Skeletal muscle satellite cell (primary cell): Measurements from ENCODE around the gene AGBL3.
A peak's percentile ranks its signal among the peaks of the same experiment; 100 is the strongest.

Experiments used
- H3K27me3 ChIP-seq: 2 replicates; pipeline ENCODE4 v1.7.0; 2013; ENCODE audit warnings: low read length; ENCODE audit not compliant: control insufficient read depth, insufficient read depth
- H3K36me3 ChIP-seq: 2 replicates; pipeline ENCODE4 v1.7.0; 2013; ENCODE audit warnings: mild to moderate bottlenecking, control low read depth, low read length; ENCODE audit not compliant: insufficient read depth
- H3K4me1 ChIP-seq: 2 replicates; pipeline ENCODE4 v1.7.0; 2013; ENCODE audit warnings: low read length; ENCODE audit not compliant: control insufficient read depth, insufficient read depth
- H3K4me2 ChIP-seq: 2 replicates; pipeline ENCODE4 v1.7.0; 2013; ENCODE audit warnings: mild to moderate bottlenecking, low read length
- H3K4me3 ChIP-seq: 2 replicates; pipeline ENCODE4 v1.7.0; 2013; ENCODE audit warnings: low read length
- H3K9ac ChIP-seq: 2 replicates; pipeline ENCODE4 v1.7.0; 2013; ENCODE audit warnings: mild to moderate bottlenecking, low read depth, low read length, moderate library complexity
- H3K9me3 ChIP-seq: replicated peaks from 2 replicates; pipeline ENCODE4 v1.7.0; 2013; ENCODE audit warnings: mild to moderate bottlenecking, control low read depth, low read length

The AGBL3 gene

DNA sequence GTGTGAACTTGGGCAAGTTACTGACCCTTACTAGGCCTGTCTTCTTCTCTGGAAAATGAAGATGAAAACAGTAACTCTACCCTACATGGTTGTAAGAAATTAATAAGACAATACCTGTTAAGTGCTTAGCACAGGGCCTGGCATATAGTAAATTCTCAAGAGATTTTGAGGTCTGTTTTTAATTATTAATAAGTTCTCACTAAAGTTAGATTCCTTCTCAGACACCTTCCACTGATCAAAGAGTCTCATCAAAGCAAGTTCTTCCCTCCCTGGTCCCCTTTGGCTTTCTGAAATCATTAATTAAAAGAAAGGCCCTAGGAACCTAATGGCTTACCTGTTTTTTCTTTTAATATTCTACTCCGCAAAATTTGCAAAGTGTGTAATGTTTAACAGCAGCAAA lies 166.1 kb downstream of the AGBL3 start:
- no peaks in the 10 kb centered on the region for H3K36me3 ChIP-seq
- no peaks in the 10 kb centered on the region for H3K27me3 ChIP-seq
- no peak overlapping the region for H3K4me2 ChIP-seq
- no peak overlapping the region for H3K4me3 ChIP-seq
- H3K9ac ChIP-seq = no peak overlapping the region
- peaks cover 10% of the 10 kb centered on the region for H3K4me1 ChIP-seq
- H3K9me3 ChIP-seq = peaks cover 6% of the 10 kb centered on the region

DNA sequence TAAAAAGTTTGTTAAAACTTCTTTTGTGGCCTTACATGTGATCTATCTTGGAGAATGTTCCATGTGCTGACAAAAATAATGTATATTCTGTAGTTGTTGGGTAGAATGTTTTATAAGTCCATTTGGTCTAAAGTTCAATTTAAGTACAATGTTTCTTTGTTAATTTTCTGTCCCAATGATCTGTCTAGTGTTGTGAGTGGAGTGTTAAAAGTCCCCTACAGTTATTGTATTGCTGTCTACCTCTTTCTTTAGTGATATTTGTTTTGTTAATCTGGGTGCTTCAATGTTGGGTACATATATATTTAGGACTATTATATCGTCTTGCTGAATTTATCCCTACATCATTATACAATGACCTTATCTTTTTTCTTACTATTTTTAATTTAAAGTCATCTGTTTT lies 168.4 kb downstream of the AGBL3 start:
- H3K4me1 ChIP-seq = peaks cover 10% of the 10 kb centered on the region
- H3K27me3 ChIP-seq = no peaks in the 10 kb centered on the region
- no peak overlapping the region for H3K9ac ChIP-seq
- H3K4me2 ChIP-seq = no peak overlapping the region
- no peak overlapping the region for H3K4me3 ChIP-seq
- H3K36me3 ChIP-seq = no peaks in the 10 kb centered on the region
- peaks cover 6% of the 10 kb centered on the region for H3K9me3 ChIP-seq

DNA sequence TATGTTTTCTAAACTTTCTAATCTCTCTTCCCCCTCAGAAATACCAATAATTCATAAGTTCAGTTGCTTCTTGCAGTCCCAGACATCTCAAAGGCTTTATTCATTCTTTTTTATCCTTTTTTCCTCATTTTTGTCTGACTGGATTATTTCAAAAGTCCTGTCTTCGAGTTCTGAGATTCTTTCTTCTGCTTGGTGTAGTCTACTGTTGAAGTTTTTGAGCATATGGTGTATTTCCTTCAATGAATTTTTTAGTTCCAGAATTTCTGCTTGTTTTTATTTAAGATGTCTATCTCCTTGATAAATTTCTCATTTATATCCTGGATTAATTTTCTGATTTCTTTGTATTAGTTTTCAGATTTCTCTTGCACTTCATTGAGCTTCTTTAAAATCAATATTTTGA lies 170.0 kb downstream of the AGBL3 start:
- Histone ChIP-seq H3K36me3 (no peaks in the 10 kb centered on the region), H3K4me3 (no peak overlapping the region), H3K9me3 (peaks cover 6% of the 10 kb centered on the region), H3K9ac (no peak overlapping the region), H3K27me3 (no peaks in the 10 kb centered on the region), H3K4me1 (peaks cover 21% of the 10 kb centered on the region), H3K4me2 (no peak overlapping the region)

DNA sequence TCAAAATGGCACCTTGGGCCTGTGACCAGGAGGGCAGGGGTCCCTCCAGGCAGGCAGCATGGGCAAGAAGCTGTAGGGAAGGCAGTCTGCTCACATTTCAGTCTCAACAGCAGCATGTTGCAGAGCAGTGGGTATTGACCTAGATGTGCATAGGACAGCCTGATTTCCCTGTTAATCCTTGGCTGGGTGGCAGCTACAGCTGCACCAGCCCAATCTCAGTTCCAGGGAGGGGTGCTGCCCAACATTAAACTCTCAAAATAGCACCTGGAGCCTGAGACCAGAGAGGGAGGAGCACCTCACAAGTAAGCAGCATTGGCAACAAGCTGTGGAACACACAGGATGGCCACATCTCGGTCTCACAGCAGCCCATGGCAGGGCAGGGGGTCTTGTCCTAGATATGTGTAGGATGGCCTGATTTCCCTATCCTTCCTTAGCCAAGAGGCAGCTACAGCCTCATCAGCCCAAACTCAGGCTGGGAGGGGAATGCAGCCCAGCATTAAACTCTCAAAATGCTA lies 171.9 kb downstream of the AGBL3 start:
- H3K9me3 ChIP-seq = peaks cover 6% of the 10 kb centered on the region
- no peaks in the 10 kb centered on the region for H3K27me3 ChIP-seq
- H3K9ac ChIP-seq = no peak overlapping the region
- no peak overlapping the region for H3K4me3 ChIP-seq
- no peaks in the 10 kb centered on the region for H3K36me3 ChIP-seq
- no peak overlapping the region for H3K4me2 ChIP-seq
- H3K4me1 ChIP-seq = peaks cover 21% of the 10 kb centered on the region

DNA sequence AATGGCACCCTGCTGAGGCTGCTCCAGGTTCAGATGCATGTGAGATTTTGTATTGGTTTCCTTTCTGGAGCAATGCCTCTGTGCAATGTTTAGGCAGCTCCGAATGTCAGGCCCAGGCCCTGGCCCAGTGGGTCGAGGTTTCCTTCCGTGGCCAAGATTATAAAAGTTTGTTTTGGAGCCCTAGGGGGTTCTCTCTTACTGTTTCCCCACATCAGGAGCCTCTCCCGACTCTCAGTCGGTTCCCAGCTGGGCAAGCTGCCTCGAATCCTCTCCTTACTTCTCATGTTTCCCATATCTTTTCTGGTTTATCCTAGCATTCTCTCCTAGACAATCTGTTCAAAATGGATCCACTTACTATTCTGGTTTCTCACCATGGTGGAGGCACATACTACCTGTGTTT lies 172.6 kb downstream of the AGBL3 start:
- Histone ChIP-seq H3K4me1 (peaks cover 21% of the 10 kb centered on the region), H3K9me3 (peaks cover 6% of the 10 kb centered on the region), H3K9ac (no peak overlapping the region), H3K4me2 (no peak overlapping the region), H3K27me3 (no peaks in the 10 kb centered on the region), H3K4me3 (no peak overlapping the region), H3K36me3 (peaks cover 2% of the 10 kb centered on the region)

DNA sequence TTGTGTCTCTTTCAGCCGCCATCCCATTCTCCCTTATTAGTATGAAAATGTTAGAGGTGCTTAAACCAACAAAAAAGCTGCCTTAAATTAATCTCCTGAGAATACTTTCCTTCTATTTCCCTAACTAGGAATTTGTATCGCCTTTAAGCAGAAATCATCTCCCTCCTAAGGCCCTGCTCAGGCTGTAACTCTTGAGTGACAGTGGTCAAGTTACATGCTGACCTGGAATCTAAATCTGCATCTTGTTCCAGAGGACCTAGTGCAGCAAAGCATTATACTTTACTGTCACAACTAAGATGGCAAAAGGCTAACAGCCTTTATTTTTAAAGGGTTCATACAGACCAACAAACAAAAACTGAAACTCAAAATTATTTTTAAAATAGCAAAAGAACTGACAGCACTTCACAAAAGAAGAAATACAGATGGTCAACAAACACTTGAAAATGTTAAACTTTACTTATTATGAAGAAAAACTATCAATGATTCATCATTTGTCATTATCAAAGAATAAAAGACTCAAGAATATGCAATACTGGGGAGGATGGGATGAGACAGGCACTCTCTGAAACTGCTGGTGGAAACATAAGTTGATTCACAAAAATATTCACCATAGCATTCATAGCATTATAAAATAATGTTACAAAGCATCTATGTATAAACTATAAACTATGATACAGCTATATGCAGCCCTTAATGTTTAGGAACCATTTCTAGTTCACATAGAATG lies 173.2 kb downstream of the AGBL3 start:
- no peak overlapping the region for H3K9ac ChIP-seq
- H3K9me3 ChIP-seq = peaks cover 6% of the 10 kb centered on the region
- peak overlapping the region; percentile 25 for H3K4me2 ChIP-seq
- peaks cover 7% of the 10 kb centered on the region for H3K36me3 ChIP-seq
- H3K27me3 ChIP-seq = no peaks in the 10 kb centered on the region
- H3K4me3 ChIP-seq = no peak overlapping the region
- H3K4me1 ChIP-seq = peaks cover 21% of the 10 kb centered on the region

DNA sequence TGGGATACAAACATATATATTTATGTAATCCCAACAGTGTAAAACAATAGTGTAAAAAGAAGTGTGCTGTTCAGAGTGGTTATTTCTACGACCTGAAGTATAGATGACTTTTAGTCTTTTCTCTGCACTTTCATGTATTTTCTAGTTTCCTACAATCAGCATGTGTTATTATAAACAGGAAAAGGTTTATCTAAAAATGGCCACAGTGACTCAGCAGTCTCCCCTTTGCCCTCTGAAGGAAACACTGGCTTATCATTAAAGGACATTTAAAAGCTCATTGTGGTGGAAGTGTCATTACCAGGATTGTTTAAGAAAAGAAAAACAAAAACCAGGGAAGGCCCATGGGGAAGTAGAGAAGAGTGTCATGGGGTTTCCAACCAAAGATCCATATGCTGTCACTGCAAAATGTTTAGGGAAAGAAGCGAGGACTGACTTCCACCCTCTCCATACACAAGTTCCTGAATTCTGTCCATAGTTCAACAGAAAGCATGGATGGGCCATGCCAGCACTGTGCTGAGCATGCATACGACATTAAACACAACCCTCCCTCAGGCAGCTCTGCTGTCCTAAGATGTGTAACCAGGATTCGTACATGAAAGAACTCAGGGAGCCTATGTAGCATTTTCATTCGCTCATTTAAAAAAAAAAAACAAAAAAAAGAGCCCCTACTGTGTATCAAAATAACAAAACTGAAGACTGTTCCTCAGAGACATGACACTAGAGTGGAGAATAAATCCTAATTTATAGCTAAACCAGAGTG lies 174.0 kb downstream of the AGBL3 start:
- Histone ChIP-seq H3K9me3 (peaks cover 6% of the 10 kb centered on the region), H3K4me2 (peak overlapping the region; percentile 25), H3K27me3 (no peaks in the 10 kb centered on the region), H3K4me1 (peaks cover 21% of the 10 kb centered on the region), H3K4me3 (no peak overlapping the region), H3K9ac (no peak overlapping the region), H3K36me3 (peaks cover 14% of the 10 kb centered on the region)

DNA sequence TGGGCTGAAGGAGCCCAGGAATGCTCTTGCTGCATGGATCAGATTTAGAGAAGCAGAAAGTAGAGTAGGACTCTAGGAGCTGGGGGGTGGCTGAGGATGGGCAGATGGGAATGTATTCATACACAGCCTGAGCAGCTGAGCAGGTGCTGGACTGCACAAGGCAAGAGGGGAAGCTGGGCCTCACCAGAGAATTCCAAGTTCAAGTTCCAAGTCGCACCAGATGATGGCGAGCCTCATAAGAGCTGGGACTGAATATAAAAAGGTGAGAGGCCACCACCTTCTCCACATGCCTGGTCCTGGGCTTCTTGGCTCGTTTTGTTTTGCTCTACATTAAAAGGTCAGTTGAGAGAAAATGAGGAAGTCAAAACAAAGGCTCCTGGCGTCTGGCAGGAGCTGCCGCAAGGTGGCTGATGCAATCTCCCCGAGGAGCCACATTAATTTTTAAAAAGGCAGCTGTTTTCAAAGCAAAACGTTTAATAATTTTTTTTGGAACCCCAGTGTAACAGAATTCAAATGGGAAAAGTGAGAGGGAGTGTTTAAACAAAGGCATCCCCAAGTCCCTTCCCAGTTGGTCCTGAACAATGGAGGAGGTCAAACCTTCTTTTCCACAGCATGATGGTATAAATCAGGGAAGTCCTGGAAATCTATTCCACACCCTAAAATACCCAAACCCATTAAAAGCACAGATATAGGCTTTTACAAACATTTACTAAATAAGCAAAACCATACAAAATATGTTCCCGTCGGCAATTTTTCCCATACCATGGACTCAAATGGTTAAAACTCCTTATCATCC lies 174.7 kb downstream of the AGBL3 start:
- no peak overlapping the region for H3K4me3 ChIP-seq
- H3K4me2 ChIP-seq = no peak overlapping the region
- H3K9me3 ChIP-seq = peaks cover 3% of the 10 kb centered on the region
- no peak overlapping the region for H3K9ac ChIP-seq
- no peaks in the 10 kb centered on the region for H3K27me3 ChIP-seq
- H3K36me3 ChIP-seq = peaks cover 21% of the 10 kb centered on the region
- H3K4me1 ChIP-seq = peaks cover 21% of the 10 kb centered on the region

DNA sequence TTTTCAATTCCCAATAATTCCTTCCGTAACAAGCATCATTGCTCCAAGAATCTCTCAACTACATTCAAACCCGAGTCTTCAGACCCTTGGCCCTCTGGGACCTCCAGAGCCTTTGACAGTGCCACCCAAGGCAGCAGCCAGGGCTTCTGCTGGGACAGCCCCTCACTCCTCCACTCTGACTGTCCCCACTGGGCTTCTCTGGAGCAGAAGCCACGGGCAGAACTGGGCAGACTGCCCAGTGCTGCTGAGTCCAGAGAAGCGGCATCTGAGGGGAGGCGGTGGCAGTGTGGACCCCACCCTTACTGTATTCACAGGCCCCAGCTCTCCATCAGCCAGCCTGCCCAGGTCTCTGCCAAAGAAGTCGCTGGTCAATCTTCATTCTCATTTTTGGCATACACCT lies 175.4 kb downstream of the AGBL3 start:
- Histone ChIP-seq H3K36me3 (peaks cover 27% of the 10 kb centered on the region), H3K4me3 (no peak overlapping the region), H3K4me1 (peaks cover 21% of the 10 kb centered on the region), H3K4me2 (no peak overlapping the region), H3K9me3 (no peaks in the 10 kb centered on the region), H3K9ac (no peak overlapping the region), H3K27me3 (no peaks in the 10 kb centered on the region)

DNA sequence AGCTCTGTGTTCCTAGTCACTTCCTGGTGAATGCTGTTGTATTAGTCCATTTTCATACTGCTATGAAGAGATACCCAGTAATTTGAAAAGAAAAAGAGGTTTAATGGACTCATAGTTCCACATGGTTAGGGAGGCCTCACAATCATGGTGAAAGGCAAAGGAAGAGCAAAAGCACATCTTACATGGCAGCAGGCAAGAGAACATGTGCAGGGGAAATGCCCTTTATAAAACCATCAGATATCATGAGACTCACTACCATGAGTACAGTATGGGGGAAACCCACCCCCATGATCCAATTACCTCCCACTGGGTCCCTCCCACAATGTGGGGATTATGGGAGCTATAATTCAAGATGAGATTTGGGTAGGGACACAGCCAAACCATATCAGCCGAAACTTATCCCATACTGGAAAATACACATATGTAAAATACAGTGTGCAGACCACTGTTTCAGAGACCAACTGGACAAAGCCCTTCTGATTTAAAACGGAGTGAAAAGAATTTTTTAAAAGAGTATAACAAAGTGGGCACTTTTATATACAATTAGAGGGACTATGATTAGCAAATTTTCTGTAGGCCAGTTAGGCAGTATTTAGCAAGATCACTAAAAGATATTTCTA lies 176.2 kb downstream of the AGBL3 start:
- no peak overlapping the region for H3K4me2 ChIP-seq
- peaks cover 36% of the 10 kb centered on the region for H3K36me3 ChIP-seq
- no peaks in the 10 kb centered on the region for H3K27me3 ChIP-seq
- H3K9me3 ChIP-seq = no peaks in the 10 kb centered on the region
- no peak overlapping the region for H3K4me3 ChIP-seq
- no peak overlapping the region for H3K9ac ChIP-seq
- H3K4me1 ChIP-seq = peaks cover 21% of the 10 kb centered on the region
